GM18861 (cell line): ENCODE measurements around the gene PRKG1.

Experiments used
- ATAC-seq: cut with Tn5 transposase; IDR thresholded peaks from one replicate; pipeline ENCODE4 v1.9.1; 2021; ENCODE audit not compliant: unreplicated experiment

PRKG1 gene

GRCh38 chr10:52268790-52269189 lies 1194.5 kb downstream of the PRKG1 start:
- no peak for ATAC-seq

GRCh38 chr10:52269233-52269632 lies 1194.9 kb downstream of the PRKG1 start:
- ATAC-seq = no peak

DNA sequence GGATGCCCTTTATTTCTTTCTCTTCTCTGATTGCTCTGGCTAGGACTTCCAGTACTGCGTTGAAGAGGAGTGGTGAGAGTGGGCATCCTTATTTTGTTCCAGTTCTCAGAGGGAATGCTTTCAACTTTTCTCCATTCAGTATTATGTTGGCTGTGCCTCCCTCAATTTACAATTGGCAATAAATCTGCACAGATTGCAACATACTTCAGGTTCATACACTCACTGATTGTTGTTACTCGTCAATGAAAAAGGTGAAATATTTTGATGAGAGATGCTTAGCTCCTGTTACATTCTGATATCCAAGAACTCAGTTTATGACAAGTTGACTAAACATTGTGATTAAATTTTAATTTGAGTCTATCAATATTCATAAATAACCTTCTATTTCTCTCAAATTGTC lies 1201.9 kb downstream of the PRKG1 start:
- ATAC-seq = no peak

DNA sequence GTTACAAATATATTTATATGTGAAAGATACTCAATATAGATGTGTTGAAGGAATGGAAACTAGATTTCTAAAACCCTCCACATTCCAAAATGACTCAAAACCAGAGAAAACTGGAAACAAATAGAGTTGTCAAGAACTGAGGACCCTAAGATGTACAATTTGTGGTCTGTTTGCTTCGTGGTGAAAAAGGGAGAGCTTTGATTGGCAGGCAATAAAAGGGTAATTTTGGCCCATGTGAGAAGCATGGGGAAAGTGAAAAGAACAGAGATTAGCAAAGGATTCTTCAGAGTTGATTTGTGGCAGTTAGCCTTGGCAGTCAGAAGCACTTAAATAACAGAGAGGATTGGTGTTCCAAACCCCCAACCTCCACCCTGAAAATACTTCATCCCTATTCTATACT lies 1202.7 kb downstream of the PRKG1 start:
- no peak for ATAC-seq

DNA sequence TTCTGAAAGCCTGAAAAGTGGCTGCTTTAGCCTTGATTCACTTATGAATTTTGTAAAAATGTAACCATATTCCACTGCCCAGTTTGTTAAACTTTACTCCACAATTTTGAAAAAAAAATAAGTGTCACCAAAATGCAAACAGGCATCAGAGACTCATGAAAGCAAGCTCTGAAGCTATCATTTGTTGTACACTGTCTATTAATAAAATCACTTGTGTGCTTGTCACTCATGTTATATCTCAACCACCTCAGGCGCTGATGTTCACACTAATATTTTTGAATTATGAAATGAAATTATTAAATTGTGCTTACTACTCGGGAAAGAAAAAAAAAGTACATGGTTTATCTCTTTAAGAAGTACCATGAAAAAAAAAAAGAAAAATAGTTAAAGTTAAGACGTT lies 1205.3 kb downstream of the PRKG1 start:
- ATAC-seq = no peak

DNA sequence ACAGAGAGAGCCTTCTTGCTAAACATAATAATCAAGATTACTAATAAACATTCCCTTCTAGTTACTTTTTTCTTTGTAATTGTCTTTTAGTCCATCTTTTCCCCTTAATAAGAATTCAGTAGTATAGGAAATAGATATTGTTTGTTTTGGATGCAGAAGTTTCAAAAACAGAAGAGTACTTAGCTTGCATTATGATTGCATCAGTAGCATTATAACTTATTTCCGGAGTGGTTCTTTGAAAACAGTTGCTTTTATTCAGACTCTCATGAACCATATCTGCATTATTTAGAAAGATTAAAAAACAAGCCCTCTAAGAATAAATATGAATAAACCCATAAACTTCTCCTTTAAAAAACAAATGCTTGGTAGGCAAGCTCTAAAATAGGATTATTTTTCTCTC lies 1205.8 kb downstream of the PRKG1 start:
- ATAC-seq = no peak

GRCh38 chr10:52283174-52283573 lies 1208.9 kb downstream of the PRKG1 start:
- no peak for ATAC-seq

- ATAC-seq = peak; percentile 94
These were observed 1210.2 kb downstream of the PRKG1 start for GRCh38 chr10:52284416-52285013.

DNA sequence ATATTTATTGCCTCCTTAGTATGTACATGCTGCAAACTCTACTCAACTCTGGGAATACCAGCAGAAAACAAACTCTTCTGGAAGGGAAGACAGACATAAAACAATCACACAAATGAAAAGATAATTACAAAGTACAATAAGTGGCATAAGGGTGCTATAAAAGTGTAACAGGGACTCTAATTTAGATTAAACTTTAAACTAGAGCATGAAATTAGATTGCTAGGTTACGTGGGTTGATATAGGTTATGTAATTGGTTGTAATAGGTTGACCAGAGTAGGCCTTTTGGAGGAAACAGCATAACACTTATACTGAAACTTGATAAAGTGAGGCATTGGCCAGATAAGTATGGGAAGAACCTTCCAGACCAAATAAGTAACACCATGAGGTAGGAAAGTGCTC lies 1213.6 kb downstream of the PRKG1 start:
- no peak for ATAC-seq

- ATAC-seq = no peak
These were observed 1223.5 kb downstream of the PRKG1 start for GRCh38 chr10:52297747-52298146.

DNA sequence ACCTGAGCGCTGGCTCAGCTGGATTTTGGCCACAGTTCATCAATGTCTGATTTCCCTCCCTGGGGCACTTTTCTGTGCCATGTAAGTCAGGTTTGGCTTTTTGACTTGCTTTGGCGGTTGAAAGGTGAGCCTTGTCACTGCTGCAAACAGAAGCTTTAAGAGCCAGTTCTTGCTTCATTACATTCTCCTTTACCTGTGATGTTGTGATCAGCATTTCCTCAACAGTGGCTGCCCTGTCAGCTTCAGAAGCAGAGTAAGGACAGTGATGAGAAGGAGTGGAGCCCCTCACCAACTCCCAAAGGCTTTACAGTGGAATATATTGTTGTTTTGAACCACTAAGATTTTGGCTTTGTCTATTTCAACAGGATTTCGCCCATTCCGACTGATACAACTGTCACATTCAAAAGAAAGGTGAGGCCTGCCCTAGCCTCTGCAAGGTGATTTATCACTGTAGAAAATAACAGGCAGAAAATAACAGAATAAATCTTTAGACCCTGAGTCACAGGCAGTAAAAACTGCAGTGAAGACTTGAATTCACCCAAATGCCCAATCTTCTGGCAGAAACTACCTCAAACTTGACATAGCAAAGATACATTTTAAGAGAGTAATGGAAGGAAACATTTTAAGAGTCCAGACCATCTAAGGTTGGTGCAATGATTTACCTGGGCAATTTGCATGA lies 1226.5 kb downstream of the PRKG1 start:
- ATAC-seq = no peak

DNA sequence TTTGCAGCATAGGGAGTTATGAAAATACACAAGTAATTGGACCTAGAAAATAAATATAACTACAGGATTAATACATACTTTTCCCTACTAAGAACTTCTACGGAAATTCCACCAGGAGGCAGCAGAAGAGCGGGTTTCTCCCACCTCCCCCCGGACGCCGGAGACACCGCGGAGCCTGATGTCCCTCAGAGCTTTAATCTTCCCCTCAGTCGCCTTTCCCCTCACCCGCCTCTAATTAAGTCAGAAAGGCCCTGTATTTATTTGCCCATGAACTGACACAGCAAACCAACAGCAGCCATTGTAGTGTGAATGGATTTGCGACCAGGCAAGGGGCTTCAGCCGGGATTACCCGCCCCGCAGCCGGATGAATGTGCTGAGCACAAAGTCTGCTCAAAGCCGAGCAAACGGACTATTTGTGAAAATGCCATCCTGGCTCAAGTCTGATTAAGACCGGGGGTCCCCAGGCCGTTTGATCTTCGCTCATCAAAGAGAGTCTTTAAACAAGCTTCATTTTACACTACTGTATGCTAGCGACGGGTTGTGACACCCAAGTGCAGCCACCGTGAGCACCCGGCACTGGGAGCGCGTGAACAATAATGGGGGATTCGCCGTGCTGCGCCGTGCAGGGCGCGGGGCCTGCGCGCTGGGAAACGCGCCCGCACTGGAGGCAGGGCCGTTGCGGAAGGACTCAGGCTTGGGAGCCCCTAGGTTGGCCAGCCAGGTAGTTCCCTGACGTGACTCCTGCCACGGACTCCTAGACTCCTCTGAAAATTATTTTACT lies 1234.2 kb downstream of the PRKG1 start:
- ATAC-seq = peak; percentile 70

DNA sequence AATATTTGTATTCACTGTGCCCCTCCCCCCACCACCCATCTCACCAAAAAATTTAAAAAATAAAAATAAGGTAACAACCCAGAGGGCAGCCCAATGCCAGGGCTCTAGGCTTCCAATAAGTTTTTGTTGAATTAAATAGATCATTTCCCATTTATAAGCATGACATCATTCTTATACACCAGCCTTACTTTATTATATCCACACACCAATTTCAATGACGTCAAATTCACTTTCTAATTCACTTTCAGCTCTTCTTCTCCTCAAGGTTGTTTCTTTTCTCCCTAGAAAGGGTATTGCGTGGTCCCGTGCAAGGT lies 1238.6 kb downstream of the PRKG1 start:
- no peak for ATAC-seq

DNA sequence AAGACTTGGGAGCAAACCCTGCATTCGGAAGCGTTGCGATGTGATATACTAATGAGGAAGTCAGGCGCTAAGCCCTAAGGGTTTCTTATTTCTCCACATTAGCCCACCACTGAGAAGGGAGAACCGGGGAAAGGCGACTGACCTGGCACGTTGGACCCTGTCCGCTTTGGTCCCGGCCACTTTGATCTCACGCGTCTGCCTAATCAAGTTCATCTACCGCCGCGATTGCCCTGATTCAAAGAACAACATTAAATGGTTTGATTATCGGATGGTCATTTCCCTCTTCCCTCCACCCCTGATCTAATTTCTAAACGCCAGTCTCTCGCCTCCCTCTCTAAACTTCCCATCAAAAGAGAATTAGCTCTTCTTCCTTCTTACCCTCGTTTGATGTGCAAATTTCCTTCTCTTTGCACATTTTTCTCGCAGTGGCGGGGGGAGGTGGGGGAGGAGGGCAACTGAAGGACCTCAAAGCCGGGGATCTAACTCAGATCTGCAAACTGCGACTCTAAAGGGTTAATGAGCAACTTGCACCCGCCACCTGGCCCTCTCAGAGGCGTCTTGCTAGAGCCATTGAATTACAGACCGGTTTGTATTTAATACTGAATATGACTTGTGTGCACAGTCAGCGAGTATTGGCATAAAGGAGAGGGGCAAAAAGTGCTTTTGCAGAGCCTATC lies 1239.1 kb downstream of the PRKG1 start:
- no peak for ATAC-seq

GRCh38 chr10:52313933-52314821 lies 1239.9 kb downstream of the PRKG1 start, which contains the start of gene DKK1:
DKK1 (plus strand) TSS chr10:52314281; CDS start chr10:52314435, 154 bp downstream.
- ATAC-seq = no peak

- ATAC-seq = no peak
These were observed 1240.7 kb downstream of the PRKG1 start for GRCh38 chr10:52314822-52315552.

DNA sequence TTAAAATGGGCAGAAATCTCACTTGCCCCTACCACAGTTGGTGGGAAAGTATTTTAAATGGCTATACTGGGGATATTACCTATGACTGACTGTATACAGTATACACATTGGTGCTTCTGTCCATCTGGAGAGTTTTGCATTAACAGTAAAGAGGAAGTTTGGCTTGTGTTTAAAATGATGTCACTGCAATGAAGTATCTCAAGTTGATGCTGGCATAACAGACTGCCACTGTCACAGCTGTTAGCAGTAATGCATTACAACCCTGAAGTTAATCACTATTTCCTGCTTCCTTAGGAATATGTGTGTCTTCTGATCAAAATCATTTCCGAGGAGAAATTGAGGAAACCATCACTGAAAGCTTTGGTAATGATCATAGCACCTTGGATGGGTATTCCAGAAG lies 1241.7 kb downstream of the PRKG1 start:
- ATAC-seq = no peak

- ATAC-seq = no peak
These were observed 1242.2 kb downstream of the PRKG1 start for GRCh38 chr10:52316500-52316899.

DNA sequence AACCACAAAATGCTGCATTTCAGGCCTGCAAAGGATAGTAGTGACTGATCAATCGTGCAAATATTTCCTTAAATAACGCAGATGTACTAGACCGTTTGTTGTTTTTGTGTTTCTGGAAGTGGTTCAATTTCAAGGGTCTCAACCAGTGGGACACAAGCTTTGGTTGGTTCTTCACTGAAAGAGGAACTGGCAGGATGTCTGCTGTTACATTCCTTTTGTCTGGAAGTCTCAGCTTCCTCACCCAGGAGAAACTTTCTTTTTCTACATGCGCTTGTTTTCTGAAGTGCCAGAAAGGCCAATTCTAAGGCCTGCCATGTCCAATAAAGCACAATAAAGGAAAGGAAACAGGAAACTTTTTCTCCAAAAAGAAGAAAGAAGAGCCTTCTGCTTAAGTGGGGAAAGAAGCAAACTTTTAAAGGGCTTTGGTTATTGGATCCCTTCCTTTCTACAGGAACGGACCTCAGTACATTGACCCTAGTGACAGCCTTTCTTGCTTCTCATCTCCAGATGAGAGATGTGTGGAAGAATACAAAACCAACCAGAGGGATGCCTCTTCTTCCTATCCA lies 1243.9 kb downstream of the PRKG1 start:
- no peak for ATAC-seq
